ENCODE measurements around the gene TESPA1.

TESPA1 gene

DNA sequence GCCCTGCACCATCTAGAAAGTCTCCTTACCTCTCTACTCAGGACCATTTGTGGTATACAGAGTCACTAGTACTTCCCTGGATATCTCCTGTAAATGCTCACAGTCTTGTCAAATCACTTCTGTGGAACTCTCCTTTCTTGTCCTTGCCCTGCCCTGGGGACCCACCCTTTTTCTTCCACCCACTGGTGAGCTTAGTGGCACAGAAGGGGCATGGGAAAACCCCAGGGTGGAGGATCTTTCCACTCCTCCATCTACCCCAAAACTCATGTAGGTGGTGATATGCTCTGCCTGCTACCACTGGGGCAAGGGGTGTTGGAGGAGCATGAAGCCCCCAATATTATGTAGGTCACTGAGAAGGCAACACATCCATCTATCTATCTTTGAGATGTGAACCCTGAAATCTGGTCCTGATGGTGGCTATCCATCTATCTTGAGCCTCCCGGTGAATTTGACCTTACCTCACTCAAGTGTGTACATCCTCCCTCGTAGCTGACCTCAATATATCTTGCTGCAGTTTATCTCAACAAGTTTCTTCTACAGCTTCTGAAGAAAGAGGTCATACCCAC, 943 bp downstream of the TESPA1 start:
- DNase-seq: peak; percentile 77

DNA sequence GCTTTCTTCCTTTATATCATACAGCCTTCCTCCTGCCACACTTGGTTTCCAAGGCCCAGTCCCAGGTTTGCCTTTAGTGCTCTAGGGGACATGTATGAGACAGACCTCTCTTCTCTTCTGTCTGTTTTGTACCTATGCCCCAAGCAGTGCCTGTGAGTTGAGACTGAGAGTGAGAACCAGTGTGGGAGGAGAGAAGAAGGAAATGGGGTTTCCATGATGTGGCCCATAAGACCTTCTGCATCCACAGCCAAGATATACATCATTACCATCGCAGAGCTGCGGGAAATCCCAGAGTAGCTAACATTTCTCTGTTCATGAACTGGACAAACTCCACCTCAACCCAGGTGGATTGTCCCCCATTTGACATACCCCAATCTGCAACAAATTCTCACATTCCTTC, 2.8 kb downstream of the TESPA1 start:
- DNase-seq: peak; percentile 50

DNA sequence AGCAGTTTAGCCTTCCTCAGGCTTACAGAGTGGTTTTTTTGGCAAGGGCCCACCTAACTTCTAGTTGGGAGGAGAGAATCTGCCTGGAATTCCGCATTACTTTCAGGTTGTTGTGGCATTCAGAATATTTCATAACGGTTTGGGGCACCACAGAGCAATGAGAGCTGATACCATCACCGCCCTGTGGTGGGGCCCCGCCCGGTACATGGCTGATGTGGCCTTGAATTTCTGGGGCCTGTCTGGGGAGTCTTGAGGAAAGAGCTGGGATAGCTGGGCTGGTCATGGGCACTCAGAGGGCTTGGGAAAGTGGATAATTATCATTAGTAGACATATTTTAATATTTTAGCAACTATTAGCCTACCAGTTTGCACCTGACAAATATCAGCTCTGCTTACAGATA, 4.2 kb downstream of the TESPA1 start:
- DNase-seq: peak; percentile 67

DNA sequence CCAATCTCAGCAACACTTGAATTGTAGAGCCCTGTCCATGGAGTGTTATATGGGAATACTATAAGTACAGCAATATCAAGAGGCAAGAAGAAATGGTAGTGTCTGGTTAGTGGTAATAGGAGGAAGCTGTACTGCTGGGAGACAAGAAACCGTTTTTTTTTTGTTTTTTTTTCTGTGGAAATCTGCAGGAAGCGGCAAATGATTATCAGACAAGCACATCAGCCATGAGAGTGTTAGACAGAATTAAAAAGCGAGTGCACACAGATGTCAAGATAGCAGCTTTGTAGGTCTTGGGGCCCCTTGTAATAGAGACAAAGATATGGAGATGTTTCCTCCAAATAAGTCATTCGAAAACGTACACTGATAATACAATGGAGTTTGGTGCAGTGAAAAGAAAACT, 6.7 kb downstream of the TESPA1 start:
- DNase-seq: peak; percentile 79

DNA sequence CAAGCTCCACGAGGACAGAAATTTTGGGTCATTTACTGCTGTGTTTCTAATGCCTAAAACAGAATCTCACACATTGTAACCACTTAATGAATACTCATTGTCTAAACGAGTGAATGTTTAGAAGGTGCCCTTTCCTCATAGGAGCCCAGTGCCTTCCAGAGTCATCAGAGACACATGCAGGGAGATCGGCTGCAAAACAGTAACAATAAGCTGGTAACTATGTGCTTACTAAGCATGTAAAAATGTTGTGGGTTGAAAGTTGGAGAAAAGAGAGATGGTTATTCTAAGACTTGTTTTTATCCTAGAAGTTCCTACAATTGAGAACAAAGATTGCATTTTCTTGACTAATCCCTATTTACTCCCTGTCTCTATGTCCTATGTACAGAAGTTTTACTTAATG, 7.4 kb downstream of the TESPA1 start:
- peak; percentile 44 for DNase-seq

DNA sequence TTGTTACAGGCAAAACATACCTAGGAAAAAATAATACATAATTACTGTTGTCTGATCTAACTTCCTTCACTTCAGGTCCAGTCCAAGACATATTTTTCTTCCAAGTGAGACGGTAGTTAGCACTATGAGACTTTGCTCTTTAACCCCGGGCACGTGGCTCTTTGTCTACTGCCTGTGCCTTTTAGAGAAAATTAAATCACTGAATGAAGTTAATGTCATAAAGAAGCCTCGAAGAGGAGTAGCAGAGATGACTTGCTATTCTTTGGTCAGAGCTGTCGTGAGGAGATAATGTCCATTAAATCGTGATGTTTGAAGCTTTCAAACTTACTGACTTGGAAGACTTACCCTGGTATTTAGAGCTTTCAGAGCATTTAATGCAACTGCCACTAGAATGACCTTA, 8.7 kb downstream of the TESPA1 start:
- DNase-seq: no peak

DNA sequence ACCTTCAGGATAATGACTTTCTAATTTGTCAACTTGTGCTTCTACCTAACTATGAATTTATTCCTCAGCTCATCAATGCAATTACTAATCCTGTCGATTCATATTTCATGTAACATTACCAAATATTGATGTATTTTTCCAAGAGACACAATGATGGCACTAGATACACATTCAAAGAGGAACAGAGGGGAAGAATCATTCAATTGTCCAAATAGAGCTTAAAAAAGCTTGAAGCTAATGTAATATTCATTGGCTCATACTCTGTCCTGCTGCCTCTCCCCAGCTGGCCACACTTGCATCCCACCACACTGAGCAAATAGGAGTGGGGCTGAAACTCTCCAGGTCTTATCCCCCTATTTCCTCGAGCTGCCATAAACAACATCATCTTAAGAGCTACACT, 9.3 kb downstream of the TESPA1 start:
- DNase-seq: no peak

DNA sequence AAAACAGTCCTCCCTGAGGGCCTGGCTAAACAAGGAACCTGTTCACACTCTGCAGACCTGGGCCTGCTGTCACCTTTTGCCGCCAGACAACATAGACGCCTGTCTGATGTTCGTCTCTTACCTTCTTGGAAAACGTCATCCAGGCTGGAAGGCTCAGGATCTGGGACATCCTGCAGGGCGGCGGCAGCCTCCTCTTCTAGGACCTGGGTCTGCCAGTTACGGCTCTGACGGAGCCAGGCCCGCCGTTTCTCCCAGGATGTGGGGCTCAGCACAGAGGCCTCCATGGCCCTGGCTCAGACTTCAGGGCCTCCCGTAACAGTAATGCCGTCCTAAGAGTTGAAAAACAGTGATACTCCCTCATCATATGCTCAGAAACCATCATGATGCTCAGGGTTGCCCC, 10.3 kb downstream of the TESPA1 start:
- DNase-seq: no peak

DNA sequence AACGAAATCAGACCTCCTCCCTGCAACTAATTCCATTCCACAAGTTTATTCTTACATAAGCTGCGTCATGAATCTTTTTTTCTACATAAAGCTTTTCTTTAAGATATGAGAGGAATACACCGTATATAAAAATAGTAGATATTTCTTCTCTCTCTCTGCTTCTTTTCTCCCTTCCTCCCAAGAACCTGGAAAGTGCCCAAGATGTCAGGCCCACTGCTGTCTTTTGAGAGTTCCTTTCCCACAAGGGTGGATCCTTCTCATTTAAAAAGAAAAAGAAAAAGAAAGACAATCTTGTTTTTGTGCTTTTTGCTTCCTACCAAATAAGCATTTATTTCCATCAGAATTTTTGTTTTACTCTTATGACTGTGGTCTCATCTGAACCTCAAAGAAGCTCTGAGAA, 11.0 kb downstream of the TESPA1 start:
- no peak for DNase-seq

DNA sequence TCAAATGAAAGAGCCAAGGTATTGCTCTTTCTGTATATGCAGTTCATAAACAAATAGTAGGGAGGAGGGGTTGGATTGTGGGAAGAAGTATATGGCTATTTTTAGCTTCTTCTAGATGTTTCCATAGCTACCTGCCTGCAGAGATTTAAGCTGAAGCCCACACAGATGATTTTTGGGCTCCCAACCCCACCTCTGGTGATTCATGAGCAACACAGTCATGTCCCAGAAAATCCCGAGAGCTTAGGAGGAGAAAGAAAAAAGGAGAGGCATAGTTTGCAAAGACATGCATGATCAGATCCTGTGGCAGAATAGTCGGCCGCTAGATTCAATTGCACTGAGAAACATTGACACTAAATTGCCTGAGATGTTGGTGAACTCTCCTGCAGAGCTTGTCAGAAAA, 13.8 kb downstream of the TESPA1 start:
- DNase-seq: no peak

DNA sequence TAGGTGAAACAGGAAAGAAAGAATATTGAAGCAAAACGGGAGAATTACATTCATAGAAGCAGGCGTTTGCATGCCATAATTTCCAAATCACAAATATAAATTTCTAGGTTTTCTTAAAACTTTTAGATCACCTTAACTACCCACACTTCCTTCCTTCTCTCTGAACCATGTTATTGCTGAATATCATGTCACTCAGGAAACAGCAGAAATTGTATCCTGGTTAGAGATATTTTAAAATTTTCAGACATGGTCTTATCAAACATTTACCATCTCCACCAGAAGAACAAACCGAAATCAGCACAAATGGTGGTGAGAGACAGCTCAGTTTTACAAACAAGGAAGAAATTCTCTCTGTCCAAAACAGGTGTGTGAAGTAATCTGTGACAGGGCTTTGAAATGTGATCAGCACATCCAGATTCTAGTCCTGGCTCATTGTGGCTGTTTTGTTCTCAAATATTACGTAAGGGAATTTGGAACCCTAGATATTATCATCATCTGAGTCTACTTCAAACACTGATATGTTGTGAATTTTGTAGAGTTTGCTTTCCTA, 16.3 kb downstream of the TESPA1 start:
- DNase-seq: peak; percentile 69

DNA sequence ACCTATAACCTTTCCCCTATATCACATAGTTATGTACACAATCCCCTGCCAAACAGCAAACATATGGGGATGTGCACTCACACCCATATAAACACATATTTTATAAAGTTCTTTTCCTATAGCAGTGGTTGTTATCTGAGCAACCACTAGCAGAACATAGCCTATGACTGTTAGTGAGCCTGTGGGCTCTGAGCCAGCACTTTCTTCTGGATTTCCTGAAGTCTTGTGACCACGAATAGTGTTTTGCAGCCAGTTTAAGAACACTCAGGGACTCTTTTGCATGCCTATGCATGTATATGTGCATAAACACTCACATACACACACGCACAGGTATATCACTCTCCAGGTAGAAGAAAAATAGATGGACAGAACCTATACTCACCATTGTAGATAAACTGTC, 17.1 kb downstream of the TESPA1 start:
- peak; percentile 54 for DNase-seq

DNA sequence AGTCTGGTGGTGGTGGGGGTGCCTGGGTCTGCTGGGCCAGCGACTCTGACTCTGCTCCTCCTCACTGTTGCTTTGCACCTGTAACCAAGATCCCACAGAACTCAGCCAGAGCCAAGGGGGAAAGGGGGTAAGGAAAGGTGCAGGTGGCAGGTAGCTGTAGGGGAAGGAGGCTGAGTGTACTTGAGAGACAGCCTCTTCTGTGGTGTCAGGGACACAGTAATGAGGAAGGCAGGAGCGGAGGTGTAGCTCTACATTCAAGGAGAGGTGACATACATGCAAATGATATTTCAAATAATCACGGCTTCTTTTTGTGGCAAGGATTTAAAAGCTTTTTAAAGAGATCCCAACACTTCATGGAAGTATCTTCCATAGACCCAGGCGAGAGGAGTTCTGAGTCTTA, 23.4 kb downstream of the TESPA1 start:
- DNase-seq: no peak

DNA sequence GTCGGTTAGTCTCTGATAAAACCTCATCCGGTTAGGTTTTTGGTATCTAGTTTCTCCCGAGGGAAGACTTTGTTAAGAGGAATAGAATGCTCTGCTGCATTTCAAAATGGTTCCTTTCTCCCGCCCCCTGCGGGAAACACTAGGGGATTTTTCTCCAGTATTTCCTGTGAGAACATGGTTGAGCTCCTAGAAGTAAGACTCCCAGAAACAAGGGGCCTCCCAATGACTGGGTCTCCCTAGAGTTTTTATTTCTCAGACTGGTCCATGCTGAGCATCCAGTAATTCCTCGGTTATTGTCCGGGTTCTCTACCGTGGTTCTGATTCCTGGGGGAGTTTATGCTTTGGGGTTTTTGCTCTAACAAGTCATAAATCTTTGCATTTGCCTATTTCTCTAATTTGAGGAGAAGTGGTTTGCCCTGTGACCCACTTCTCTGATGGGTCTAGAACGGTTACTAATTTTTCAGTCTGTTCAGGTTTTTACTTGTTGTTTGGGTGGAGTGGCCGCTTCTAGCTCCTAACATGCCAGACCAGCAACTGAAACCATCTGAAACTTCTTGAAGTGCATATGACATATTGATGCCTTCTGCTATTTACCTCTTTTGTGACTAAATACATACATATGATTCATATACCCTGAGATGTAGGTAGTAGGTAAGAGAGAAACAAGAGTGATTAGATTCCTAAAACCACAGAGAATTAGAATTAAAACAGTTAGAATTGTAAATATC, 25.1 kb downstream of the TESPA1 start:
- no peak for DNase-seq

DNA sequence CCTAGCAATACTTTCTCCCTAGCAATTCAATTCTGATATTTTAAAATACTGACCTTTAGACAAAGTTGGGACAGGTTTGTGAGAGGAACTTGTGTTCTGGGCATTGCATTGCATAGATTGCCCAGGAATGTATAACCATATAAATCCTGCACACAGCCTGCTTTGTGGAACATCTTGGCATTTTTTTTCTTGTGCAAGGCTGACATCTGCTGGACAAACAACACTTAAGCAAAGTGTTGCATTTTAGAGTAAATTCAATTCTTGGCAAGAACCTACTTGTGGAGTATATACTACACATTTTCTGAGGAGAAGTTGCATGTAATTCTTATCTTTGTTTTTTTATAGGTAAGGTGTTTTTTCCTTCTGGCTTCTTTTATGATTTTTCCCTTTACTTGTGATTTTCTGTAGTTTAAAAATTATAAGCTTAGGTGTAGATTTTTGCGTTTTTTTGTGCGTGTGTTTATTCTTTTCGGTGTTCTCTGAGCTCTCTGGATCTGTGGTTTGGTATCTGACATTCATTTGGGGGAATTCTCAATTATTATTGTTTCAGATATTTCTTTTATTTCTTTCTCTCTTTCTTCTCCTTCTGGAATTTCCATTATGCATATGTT, 26.4 kb downstream of the TESPA1 start:
- DNase-seq: peak; percentile 74

DNA sequence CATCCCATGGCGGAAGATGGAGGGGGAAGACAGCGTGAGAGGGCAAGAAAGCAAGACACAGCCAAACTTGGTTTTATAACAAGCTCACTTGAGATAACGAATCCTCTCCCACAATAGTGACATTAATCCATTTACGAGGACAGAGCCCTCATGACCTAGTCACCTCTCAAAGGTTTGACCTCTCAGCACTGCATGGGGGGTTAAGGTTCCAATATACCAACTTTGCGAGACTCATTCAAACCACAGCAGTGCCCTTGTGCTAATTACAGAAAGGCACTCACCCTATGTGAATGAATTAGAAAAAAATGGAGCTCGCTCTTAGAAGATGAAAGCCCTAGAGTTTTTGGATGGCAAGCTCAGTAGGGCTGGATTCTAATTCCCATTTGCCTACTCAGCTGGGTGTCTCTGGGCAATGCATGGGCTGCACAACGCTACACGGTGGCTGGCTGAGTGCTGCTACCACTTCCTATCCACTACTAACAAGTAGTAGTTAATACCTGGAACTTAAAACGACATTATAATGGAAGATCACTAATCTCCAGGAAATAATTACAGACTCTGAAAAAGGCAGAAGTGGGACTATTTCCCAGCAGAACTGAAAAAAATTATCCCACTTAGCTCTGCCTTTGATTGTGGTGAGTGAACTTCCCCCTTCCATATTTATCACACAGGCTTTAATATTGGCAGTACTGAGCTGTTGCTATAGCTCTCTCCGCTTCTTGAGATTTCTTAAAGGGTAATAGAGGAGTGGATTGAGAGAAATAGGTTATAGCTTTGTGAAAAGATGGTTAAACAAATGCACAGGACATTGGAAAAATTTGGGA, 27.5 kb downstream of the TESPA1 start:
- no peak for DNase-seq

DNA sequence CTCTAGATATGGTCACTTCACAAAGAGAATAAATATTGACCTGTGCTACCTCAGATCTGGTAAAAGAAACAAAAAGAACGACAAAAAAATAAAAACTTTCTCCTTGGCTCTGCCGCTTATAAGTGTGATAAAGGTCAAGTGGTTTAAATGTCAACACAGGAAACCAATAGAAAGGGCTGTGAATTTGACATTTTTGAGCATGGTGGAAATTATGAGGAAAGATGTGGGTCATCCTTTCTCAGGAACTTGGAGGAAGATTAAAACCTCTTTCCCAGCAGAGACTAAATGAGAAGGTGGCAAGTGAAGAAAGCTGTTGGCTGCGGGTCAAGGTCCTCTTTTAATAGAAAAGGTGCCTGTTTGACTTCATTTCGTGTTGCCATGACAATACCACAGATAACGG, 28.2 kb downstream of the TESPA1 start:
- peak; percentile 62 for DNase-seq

DNA sequence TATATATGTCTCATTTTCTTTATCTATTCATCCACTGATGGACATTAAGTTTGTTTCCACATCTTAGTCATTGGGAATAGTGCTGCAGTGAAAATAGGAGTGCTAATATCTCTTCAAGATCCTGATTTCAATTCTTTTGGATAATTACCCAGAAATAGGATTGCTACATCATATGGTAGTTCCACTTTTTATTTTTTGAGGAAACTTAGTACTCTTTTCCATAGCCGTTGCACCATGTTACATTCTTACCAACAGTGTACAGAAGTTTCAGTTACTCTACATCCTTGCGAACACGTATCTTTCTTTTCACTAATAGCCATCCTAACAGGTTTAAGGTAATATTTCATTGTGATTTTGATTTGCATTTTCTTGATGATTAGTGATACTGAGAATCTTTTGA, 29.8 kb downstream of the TESPA1 start:
- no peak for DNase-seq

DNA sequence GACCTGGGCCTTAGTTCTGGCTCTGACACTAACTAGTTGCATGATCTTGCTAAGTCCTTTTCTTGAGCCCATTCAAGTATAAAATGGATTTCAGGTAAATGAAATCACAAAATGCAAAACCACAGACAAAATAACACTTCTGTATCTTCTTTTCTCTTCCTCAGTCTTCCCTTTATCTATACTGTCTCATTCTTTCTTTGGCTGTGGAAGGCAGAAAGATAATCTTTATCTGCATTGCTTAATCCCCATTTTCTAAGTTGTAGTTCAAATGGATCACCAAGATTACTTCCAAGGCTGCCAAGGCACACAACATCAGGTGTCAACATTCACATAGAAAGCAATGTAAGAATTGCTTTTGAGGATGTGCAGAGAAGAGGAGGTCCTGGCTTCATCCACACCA, 30.3 kb downstream of the TESPA1 start:
- DNase-seq: no peak

DNA sequence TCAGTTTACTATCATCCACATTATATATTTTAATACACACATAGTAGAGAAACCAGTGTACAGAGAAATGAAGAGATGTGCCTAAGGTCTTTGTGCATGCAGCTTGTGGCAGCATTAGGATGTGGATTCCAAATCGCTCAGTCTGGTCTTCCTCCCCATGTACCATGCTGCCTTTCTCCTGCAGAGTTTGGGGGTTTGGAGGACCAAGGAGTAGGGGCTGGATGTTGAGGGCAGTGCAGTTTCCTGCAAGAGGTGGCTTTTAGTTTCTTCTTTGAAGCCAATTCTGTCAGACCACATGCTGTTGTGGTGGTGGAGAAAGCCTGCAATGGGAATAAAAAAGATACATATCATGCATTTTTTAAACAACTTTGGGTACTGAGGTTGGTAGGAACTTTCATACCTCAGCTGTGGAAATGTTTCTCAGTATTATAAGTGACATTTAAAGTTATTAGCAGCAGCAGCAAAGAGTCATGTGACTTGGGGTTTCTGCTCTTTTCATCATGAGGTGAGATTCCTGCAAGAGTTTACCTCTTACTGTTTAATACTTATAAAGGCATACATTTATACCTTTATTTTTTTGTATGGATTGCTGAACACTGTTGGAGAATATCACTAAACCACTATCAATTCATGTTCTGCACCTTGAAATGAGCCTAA, 34.4 kb downstream of the TESPA1 start:
- DNase-seq: no peak

DNA sequence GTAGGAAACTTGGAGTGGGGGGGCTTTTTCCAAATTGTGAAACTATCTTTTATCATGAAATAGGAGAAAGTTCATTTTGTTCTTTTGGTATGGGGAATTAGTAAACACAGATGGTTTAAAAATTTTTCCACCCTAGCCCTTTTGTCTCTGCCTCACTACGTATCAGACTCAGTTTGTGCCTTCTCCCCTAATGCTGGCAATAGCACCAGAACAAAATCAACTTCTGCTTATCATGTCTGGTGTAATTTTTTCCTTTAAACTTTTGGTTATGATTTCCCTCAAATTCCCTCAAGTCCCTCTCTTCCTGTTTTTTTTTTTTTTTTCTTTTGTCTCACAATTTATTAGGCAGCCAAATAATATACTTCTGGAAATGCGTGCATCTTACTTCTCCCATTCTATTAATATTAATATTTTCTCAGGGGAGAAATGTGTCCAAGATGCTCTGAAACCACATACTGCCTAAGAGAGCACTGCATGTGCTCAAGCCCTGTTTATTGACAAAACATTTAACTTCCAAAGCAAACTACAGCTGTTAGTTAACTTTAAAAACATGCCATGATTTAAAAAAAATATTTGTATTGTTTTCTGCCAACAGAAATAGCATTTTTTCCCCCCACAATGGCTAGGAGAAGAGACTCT, 35.4 kb downstream of the TESPA1 start:
- no peak for DNase-seq

DNA sequence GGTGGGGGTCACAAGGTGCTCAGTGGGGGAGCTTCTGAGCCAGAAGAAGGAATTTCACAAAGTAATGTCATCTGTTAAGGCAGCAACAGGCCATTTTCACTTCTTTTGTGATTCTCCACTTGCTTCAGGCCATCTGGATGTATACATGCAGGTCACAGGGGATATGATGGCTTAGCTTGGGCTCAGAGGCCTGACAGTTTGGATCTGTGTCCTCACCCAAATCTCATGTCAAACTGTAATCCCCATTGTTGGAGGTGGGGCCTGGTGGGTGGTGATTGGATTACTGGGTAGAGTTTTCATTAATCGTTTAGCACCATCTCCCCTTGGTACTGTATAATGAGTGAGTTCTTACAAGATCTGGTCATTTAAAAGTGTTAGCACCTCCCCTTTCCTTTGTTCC, 36.4 kb downstream of the TESPA1 start:
- DNase-seq: no peak
